GM12801 (cell line): Measurements from ENCODE around the gene MRPL1.

Source experiments
- CTCF ChIP-seq: IDR thresholded peaks from one replicate; pipeline ENCODE4 v1.5.1; 2011; ENCODE audit warnings: control low read depth; ENCODE audit not compliant: insufficient read length; ENCODE audit errors: extremely low read depth

Gene MRPL1

DNA sequence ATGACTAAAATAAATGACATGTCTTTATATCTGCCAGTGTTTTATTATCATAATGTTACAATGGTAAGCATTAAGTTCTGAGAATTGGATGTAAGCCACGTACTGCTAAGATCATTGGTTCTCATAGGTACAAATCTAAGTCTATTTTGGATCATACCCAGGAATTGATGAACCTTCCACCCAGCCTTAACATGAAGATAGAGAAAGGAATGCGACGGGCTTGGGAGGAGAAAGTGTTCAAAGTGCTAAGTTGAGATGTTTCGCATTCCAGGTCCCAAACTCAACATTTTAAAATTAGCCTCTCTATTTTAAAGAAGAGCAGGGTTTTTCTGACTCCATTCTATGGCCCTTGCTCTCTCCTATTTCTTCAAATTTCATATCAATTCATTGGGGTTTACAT, 139.6 kb downstream of the MRPL1 start:
- no peak for TF ChIP-seq CTCF
